ENCODE results near the gene CYP27C1.

DNA sequence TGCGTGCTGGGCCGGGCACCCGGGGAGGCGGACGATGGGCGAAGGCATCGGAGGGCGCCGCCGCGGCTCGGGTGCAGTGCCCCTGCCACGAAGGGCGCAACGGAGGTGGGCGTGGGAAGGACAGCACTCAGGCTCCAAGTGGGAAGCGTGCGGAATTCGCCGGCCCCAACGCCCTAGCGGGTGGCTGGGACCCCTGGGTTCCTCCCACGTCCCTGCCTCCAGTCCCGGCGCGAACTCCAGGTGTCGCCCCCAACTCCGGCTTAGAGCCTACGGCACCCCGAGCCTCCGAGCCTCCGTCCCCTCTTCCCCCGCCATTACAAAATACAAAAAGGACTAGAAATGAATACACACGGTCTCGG, 1.3 kb downstream of the CYP27C1 start:
- no peak for TF ChIP-seq POLR2A (IDR thresholded peaks at IDR 0.05)
- TF ChIP-seq, protein P1, sequence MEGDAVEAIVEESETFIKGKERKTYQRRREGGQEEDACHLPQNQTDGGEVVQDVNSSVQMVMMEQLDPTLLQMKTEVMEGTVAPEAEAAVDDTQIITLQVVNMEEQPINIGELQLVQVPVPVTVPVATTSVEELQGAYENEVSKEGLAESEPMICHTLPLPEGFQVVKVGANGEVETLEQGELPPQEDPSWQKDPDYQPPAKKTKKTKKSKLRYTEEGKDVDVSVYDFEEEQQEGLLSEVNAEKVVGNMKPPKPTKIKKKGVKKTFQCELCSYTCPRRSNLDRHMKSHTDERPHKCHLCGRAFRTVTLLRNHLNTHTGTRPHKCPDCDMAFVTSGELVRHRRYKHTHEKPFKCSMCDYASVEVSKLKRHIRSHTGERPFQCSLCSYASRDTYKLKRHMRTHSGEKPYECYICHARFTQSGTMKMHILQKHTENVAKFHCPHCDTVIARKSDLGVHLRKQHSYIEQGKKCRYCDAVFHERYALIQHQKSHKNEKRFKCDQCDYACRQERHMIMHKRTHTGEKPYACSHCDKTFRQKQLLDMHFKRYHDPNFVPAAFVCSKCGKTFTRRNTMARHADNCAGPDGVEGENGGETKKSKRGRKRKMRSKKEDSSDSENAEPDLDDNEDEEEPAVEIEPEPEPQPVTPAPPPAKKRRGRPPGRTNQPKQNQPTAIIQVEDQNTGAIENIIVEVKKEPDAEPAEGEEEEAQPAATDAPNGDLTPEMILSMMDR (IDR thresholded peaks at IDR 0.05) = no peak
